ENCODE data around the gene METTL17.
"Not testable (repeated sequence)": the region's sequence is repeated elsewhere in the genome, so short reads cannot be mapped to it uniquely, and the experiment has no call there.

The METTL17 gene

DNA sequence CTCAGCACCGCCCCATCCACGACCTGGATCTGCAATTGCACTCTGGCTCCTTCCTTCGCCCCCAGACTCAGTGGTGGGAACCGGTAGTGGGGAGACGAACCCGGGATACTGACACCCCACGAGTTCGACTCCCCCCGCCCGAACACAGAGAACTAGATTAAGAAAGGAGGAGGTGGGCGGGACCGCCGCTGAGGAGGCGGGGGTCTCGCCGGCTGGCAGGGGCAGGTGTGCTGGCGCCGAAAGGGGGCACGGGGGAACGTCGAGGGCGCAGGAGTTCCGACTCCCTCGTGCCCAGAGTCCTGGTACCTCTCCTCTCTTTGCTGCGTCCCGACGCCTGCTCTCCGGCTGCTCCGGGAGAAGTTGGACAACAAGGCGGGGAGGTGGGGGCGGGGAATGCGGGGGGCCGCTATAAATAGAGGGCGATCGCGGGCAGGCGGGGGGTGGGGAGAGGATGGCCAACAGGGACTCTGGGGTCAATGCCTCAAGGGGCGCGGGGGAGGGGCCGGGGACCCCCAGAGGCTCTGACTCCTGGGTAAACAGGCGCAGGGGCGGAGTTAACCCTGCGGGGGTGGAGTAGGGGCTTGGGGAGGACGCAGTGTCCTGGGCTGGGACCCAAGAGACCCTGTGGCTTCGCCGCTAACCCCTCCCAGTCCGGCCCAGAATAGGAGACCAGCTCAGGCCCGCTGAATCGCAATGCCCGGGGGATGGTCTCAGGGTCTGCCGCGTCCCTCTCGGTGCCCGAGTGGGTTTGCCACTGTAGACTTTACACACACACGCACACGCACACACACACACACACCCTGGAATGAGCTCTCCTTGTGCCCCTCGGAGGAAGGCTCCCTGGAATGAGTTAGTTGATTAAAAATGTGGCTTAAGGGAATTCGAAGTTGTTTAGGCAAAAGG lies 35.8 kb downstream of the METTL17 start:
- no peak for DNase-seq

DNA sequence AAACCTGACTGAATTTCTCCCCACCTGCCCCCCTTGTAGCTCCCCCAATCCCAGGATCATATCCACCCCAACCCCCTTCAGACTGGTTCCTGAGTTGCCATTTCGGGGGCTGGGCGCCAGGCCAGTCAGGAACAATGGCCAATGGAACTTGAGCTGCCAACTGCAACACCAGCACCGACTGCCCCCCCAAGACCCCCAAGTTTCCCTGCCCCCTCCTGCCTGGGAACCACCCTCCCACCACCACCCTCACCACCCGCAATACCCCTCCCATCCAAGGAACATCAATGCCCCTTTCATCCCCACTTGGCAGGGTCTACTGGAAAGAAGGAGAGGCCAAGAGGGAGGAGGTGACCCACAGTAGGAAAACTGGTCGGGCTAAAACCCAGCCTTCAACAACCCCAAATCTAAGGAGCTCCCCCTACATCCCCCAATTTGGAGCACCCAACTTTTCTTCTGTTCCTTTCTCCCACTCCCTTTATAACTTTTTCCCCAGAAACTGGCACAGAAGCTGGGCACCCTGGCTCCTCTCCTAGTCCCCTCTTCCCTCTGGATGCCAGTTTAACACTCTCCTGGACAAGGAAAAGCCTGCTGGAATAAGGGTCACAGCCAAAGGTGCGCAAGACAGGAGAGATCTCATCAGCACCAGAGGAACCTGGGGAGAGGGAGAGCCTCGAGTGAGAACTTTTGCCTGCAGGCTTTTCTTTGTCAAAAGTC lies 36.7 kb downstream of the METTL17 start:
- DNase-seq = no peak

DNA sequence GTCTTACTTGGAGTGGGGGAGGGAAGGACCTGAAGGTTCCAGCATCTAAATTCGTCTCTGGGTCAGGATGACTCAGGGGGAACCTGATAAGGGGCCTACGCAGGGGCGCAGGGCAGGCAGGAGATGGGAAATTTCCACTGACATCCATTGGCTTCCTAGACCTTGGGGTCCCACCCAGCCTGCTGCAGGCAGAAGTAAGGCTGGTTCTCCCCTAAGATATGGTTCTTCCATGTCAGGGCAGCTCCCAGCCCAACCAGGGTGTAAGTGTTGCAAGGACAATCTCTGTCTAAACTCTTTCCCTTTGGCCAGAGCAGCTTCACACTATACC lies 37.2 kb downstream of the METTL17 start:
- DNase-seq = no peak

DNA sequence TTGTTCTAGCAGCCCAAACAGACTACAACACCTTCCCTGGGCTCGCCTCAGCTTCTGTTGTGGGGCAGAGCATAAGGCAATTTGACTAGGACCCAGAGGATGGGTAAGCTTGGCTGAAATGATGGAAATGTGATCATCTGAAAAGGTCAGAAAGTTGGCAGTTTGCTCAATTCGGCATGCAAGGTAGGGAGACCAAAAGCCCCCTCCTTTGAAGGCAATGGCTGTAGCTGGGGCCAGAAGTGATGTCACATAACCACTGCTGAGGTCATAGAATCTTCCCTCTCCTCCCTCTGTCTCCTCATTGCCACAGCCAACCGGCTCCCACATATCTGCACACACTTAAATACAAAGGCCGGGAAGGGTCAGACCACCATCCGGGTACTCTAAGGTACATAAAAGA lies 40.1 kb downstream of the METTL17 start, which contains the start of gene TPPP2:
Gene TPPP2, plus strand, starts transcription at position 301 of the 400 bp plus-strand sequence. CDS start 365 bp downstream, outside the sequence.
- no peak for DNase-seq

DNA sequence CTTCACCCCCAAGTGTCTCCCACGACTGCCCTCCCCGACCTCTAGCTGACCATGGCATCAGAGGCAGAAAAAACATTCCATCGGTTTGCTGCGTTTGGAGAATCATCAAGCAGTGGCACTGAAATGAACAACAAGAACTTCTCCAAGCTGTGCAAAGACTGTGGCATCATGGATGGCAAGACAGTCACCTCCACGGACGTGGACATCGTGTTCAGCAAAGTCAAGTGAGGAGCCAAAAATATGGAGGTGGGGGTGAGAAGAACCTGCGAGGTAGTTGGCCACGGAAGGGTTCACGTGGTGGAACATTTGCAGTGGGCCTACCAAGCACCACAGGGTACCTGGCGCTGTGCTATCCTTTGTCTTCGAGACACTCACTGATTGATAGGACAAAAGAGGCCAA lies 40.8 kb downstream of the METTL17 start:
- no peak for DNase-seq

DNA sequence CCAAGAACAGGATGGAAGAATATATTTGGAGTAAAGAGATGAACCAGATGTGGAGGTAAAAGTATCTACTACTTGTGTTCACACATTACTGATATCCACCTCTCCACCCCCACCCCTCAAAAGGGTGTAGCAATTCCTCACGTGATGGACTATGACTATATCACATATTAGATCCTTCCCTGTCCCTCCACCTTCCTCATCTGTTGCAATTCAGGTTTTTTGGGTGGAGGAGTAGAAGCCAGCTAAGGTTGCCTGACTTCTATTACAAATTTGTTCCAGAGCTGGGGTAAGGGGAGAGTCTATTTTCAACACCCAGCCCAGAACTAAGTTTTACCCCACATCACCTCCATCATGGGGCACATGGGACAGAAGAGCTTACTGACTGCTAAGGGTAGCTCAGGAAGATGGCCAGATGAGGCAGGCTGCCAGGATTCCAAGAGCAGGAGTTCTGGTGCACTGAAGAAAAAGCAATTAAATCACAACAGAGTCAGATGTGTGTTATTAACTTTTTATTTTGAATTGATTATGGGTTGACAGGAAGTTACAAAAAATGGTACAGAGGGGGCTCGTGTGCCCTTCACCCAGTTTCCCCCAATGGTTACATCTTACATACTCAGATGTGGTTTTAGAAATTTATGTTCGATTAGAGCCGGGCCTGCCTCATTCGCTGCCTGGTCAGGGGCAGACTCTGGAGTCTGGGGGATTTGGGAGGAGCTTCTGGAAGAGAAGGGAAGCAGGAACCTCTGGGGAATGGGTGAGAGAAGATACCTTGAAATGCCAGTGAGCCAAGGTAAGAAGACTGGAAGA lies 42.7 kb downstream of the METTL17 start:
- no peak for DNase-seq

DNA sequence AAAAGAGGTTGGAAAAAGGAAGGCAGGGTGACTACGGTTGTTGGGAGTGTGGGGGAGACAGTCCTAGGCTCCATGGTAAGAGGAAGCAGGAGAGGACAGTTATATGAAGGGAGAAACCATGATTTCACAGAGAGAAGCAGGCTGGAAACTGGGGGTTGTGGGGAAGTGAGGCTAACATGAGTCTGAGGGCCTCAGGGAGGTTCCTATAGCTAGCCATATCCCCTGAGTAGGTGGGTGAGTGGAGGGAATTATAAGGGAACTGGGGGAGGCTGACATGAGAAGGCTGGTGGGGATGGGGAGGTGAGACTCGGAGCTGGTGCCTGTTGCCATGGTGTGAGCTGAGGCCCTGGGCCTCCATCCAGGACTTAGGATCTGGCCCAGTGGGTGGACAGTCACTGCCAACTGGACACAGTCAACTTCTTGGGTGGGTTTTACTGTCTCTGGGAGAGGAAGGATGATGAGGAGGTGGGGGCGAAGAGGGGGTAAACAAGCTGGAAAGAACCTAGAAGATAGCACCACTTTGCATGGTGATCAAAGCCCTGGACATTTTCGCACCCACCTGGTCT lies 43.4 kb downstream of the METTL17 start:
- no peak for DNase-seq

DNA sequence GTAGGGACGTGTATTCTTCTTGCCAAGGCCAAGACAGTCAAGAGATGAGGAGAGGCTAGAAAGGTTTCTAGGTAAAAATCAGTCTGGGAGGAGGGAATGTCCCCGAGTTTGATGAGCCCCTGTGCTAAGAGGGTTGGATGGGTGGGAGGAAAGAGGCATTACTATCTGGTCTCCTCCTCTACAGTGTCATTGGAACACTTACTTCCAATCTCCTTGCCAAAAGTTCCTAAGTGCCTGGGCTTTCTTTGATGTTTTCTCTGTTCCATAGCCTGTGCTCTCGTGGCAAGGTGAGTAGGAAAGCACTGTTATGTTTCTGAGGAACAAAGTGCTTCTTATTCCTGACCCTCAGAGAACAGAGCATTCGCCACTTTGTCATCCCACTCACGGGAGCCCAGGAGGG lies 44.9 kb downstream of the METTL17 start, which contains the start of gene RNASE13:
Gene RNASE13, minus strand, starts transcription at position 101 of the 400 bp plus-strand sequence. CDS start 519 bp downstream, outside the sequence.
- DNase-seq = no peak

DNA sequence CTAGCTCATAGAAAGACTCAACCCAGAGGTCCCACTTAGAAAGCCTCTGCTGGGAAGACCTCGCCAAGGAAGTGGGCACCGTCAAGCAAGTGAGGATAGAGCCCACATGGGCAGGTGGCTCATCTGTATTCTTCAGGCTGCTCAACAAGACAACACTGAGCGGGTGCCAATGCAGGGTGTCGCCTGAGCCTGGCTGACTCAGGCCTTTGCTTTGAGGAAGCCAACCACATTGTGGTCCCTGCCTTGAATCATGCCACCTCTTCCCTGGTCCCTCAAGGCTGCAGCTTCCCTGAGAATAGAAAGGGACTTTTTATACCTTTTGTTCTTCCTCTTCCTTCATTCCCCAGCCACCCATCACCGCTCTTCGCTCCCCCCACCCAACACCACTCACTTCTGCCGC lies 47.0 kb downstream of the METTL17 start:
- DNase-seq = no peak

DNA sequence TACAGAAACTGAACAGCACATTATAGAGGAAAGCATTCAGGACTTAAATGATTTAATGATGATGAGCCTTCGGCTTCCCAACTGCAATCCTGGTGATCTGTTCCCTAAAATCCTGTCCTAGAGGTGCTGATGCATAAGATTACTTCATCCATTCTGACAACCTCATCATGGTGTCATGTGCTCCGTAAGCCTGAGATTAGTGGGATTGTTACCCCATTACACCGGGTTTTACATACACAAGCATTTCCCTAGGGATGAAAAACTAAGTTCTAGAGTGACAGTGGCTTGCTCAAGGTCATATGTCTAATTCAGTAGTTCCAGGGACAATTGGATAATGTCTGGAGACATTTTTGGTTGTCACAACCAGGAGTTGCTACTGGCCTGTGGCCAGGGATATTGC lies 47.4 kb downstream of the METTL17 start:
- DNase-seq = no peak

DNA sequence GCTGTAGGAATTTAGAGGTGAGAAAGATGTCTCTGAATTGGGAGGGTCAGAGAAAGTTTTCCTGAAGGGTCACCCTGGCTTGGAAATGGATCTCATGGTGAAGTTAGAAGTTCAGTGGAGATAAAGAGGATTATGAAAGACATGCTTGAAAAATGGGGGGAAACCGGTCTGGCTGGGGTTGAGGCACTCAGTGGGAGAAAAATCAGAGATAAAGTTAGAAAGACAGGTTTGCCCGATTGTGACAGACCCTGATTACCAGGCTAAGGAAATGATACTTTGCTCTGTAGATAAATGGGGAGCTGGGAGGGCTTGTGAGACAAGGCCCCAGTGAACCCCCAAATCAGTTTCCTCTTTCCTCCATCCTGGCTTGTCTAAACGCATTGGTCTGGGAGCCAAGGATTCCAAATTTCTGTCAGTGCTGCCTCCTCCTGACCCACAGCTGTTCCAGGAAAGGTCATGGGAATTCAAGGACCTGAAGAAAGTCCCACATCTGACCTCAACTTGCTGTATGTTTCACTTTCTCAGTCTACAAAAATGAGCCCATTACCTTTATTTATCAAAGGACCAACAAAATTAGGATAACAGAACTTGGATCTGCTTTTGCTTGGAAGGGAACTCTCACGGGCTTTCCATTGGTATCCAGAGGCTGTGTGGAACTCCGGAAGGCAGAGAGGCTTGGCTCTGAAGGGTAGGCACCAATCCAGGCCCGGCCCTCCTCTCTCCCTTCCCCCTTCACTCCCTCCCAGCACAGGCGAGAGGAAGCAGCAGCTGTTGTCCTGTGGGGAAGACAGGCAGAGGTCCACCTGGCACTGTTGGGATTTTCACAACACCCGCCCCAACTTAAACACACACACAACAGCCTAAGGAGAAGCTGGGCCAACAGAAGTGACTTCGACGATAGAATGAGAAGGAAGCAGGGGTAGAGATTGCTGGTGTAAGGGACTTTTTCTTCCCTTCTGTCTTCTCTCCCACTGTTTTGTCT lies 49.0 kb downstream of the METTL17 start:
- no peak for DNase-seq

DNA sequence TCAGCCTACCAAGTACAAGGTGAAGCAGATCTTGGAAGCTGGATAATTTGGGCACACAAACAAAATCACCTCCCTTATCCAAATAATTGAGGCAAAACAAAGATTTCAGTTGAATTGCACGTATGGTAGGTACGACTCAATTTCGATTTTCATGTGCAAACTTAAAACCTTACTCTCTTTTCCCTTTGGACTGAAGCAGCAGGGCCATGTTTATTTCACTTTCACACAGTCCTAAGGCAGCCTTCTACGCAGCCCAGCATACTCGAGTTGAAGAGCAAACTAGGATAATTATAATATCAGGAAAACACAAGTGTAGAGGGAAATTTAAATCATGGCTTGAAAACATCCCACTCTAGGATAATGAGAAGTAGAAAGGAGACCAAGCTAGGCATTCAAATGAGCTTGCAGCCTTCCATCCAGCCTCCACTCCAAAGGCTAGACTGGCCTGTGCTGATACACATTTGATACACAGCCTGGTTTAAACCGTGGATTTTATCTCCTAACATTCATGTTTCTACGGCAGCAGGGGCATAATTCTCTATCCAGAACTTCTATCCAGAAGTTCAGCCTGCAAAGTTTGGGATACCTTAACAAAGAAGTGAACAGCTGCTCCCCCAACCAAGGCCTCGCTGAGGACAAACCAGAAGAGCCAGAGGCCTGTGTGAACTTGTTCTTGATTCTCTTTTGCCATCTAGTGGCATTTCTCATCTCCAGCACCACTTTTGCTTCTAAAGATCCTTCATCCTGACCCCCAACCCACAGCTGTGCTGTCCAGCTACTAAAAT lies 50.0 kb downstream of the METTL17 start:
- DNase-seq = peak; percentile 59 to 61

DNA sequence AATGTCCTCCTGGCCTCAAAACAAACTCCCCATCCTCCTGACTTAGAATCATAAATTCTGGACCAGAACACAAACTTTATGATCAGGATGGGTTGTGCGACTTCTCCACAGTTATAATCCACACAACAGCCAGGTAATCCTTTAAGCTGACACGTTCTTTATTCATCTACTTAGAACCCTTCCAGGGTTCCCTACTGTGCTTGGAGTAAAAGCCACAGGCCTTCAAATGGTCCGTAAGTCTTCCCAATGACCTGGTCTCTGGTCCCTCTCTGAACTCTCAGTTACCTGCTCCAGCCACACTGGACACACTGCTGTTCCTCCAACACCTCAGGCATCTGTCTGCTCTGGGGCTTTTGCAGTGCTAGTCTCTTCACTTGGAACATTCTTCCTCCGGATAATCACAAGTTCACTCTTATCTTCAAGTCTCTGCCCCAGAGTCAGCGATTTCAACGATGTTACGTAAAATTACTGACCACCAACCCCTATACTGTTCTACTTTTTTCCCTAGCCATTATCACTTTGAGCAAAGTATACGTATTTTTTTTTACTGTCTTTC lies 50.7 kb downstream of the METTL17 start:
- no peak for DNase-seq

DNA sequence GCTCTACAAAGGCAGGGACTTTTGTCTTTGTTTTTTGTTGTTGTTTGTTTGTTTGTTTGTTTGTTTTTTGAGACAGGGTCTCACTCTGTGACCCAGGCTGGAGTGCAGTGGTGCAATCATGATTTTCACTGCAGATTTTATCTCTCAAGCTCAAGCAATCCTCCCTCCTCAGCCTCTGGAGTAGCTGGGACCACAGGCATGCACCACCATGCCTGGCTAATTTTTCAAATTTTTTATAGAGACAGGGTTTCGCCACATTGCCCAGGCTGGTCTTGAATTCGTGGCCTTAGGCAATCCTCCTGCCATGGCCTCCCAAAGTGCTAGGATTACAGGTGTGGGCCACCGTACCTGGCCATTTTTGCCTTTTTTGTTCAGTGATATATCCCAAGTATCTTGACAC lies 51.2 kb downstream of the METTL17 start:
- not testable (repeated sequence) for DNase-seq

DNA sequence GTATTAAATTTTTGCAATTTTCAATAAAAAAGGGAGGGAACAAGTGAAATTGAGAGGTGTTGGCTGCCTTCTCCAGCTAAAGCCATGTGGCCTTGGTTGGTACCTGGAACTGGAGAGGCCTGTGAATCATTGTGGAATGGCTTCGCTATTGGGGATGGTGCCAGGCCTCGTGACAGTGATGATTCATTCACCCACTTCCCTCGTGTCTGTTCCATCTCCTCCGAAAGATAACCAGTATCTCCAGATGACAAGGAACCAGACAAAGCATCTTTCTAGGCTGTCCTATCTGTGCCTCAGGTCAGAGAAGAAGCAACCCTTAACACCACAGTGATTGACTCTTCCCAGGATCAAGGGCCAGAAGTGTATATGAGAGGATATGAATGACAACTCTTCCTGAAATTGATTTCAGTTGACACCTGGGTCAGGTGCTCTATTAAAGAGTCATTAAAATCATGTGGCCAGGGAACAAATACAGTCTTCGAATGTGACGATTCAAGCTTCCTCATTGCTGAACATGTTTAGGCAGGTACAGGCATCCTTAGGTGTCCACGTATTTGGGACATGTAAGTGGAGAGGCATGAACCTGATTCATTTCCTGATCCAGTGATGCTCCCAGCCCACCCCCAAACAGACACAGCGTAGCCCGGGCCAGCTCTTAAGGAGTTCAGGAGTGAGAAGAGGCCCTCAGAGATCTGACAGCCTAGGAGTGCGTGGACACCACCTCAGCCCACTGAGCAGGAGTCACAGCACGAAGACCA lies 52.1 kb downstream of the METTL17 start, which contains the start of gene RNASE7:
Gene RNASE7, plus strand, starts transcription at position 687 of the 758 bp plus-strand sequence. CDS start 631 bp downstream, outside the sequence.
- DNase-seq = no peak

DNA sequence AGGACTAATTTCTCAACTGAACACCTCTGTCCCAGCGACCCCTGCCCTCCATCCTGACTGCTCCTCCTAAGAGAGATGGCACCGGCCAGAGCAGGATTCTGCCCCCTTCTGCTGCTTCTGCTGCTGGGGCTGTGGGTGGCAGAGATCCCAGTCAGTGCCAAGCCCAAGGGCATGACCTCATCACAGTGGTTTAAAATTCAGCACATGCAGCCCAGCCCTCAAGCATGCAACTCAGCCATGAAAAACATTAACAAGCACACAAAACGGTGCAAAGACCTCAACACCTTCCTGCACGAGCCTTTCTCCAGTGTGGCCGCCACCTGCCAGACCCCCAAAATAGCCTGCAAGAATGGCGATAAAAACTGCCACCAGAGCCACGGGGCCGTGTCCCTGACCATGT lies 53.1 kb downstream of the METTL17 start:
- DNase-seq = no peak

DNA sequence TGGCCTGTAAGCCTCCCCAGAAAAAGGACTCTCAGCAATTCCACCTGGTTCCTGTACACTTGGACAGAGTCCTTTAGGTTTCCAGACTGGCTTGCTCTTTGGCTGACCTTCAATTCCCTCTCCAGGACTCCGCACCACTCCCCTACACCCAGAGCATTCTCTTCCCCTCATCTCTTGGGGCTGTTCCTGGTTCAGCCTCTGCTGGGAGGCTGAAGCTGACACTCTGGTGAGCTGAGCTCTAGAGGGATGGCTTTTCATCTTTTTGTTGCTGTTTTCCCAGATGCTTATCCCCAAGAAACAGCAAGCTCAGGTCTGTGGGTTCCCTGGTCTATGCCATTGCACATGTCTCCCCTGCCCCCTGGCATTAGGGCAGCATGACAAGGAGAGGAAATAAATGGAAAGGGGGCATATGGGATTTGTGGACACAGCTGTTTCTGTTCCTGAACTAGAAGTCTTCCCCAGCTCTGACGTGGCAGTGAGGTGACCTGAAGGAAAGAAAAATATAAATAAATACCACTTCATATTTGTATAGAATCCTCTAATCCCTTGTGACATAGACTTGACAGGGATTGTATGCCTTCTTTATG lies 53.7 kb downstream of the METTL17 start:
- no peak for DNase-seq

DNA sequence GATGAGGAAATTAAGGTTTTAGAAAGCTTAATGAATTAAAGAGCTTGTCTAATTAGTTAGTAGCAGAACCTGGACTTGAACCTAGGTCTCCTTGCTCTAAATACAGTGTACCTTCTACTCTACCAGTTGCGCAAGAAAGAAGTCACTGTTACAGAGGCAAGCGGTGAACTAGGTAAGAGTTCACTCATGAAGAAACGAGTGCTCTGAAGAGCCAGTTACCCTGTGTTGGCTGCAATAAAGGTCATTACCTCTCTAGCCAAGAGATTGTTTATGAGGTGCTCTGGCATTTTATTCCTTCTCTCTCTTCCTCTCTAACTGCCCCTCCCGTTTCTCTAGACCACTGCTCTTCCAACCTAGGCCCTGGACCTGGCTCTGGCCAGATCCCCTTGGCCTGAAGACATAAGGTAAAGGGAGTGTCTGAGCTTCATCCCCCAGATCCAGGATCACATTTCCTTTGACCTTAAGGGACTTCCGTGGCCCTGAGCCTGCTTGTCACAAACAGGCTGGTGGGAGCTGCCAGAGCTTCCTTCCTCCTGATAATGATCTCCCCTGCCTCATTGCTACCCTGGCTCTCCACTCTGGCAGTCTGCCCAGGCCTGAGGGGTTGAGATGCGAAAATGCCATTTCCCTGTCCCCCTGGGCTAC lies 54.3 kb downstream of the METTL17 start:
- peak; percentile 27 to 34 for DNase-seq

Data from AML-193 (cell line).